Cardiac fibroblast (primary cell): ENCODE results near the gene FGD1.

Source experiments
- DNase-seq, 2 donors: peaks; one replicate each; pipeline versions ENCODE4 v3.0.0 to v3.0.0-alpha.2; 2010; ENCODE audit warnings: low read depth in 2 of 2
- H3K4me3 ChIP-seq, 2 donors: replicated peaks in 1 of 2; 1 replicate in 1 of 2; 2 replicates in 1 of 2; pipeline ENCODE4 v1.5.1; 2011; ENCODE audit warnings: low read depth in 2 of 2, low read length in 2 of 2, mild to moderate bottlenecking in 2 of 2, moderate library complexity in 1 of 2
- TF ChIP-seq, protein P1 (sequence below): IDR thresholded peaks from one replicate; pipeline ENCODE4 v1.5.1; 2011; ENCODE audit warnings: low read depth, mild to moderate bottlenecking, low read length, inconsistent platforms

The FGD1 gene

DNA sequence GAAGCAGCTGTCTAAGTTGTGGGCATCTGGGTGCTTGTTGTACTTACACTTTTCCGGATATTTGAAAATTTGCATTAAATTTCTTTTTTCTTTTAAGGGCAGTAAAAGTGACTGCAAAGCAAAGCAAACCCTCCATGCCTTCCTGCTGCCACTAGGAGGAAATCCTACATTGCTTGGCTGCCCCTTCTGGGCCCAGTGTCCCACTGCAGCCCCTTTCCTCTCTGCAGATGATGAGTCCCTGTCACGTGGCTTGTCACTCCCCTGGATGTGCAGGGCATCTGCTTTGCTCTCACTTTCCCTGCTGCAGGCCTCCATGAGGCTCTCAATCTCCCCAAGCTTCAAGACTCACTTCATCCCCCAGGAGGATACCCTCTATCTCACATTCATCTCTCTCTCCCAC, 43.1 kb downstream of the FGD1 start:
- TF ChIP-seq, protein P1, sequence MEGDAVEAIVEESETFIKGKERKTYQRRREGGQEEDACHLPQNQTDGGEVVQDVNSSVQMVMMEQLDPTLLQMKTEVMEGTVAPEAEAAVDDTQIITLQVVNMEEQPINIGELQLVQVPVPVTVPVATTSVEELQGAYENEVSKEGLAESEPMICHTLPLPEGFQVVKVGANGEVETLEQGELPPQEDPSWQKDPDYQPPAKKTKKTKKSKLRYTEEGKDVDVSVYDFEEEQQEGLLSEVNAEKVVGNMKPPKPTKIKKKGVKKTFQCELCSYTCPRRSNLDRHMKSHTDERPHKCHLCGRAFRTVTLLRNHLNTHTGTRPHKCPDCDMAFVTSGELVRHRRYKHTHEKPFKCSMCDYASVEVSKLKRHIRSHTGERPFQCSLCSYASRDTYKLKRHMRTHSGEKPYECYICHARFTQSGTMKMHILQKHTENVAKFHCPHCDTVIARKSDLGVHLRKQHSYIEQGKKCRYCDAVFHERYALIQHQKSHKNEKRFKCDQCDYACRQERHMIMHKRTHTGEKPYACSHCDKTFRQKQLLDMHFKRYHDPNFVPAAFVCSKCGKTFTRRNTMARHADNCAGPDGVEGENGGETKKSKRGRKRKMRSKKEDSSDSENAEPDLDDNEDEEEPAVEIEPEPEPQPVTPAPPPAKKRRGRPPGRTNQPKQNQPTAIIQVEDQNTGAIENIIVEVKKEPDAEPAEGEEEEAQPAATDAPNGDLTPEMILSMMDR: peak; percentile 22
- no peak overlapping the region for H3K4me3 ChIP-seq
- DNase-seq: peak; percentile 6 to 17

DNA sequence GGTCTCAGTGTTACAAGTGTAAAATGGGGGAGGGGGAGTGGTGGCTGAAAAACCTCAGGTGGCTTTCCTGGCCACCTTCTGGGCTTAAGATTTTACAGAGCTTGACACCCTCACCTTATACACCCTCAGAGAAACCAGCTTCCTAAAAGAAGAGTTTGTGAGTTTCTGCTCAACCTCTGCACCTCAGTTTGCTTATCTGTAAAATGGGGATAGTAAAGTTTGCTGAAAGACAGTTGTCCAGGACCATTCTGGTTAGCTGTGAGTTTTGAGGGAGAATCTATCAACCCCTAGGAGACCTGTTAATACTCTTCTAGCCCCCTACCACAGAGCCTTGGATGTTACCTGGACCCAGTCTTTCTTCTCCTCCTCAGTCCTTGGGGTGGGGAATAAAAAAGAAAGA, 46.1 kb downstream of the FGD1 start:
- TF ChIP-seq, protein P1: no peak
- no peak for DNase-seq
- H3K4me3 ChIP-seq: no peak overlapping the region

DNA sequence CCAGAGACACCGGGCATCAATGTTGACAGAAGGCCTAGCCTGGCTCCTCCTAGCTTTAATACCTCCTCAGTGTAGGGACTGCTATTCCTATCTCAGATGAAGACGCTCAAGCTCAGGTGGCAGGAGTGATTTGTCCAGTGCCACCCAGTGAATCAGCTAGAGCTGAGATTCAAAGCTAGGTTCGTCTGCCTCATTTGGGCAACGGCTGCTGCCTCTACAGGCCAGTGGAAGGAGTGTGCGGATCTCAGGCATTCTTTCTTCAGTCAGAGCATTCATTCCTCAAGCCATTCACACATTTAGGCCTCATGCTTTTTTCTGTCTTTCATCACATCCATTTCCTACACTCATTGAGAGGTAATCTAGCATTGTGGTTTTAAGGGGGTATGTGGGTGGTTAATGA, 48.6 kb downstream of the FGD1 start:
- H3K4me3 ChIP-seq: no peak overlapping the region
- TF ChIP-seq, protein P1: no peak
- peak; percentile 15 to 16 for DNase-seq

DNA sequence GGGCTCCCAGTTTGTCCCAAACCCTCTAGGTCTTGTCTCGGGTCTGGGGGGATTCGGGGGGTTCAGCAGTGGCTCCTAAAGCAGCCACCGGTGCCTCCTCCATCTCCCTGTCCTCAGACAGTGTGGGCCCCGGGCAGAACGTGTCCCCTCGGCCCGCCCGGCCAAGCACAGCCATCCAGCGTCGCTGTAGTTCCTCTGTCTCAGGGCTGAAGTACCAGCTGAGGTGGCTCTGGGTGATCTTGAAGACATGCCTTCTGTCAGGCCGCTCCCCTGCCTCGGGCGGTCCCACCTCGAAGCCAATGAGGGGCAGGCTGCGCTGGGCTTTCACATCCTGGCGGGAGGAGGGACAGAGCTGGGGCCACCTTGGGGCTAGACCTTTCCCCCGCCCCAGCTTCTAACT, 50.0 kb downstream of the FGD1 start:
- no peak overlapping the region for H3K4me3 ChIP-seq
- TF ChIP-seq, protein P1: no peak
- DNase-seq: no peak

DNA sequence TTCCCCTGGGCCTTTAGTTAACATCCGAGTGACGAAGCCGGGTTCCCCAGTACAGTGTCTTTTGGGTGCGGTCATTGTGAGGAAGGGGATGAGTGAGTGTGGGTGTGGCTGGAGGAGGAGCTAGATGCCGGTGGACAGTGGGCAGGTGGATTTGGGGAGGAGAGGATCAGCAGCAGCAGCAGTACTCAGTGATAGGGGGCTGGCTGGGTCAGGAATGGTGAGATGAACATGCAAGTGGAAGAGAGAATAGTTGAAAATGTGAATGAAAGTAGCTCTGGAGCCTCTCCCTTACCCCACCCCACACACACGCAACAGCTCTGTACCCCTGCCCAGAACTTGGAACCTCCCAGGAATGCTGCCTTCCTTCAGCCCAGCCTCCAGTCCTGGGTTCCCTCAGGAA, 51.3 kb downstream of the FGD1 start:
- TF ChIP-seq, protein P1: no peak
- DNase-seq: no peak
- no peak overlapping the region for H3K4me3 ChIP-seq

DNA sequence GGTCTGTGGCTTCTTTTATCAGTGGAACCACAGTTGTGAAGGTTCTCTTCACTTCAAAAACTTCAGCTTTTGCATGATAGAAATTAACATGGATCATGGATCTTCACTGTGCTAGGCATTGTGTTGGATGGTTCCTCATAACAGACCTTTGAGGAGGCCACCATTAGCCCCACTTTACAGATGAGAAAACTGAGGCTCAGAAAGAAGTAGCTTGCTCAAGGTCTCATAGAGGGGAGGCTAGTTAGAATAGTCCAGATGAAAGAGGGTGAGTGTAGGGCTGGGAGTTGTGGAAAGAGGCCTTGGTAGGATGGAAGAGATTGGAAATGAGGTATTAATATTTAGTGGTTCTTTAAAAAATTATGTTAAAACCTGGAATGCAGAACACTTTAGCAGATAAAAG, 53.2 kb downstream of the FGD1 start:
- TF ChIP-seq, protein P1: no peak
- H3K4me3 ChIP-seq: no peak overlapping the region
- DNase-seq: no peak
